ENCODE measurements around the gene POLR2I. TPM values are rescaled to one million over a fixed set of nuclear protein-coding genes. Genes with fewer than 3 reads are reported as not detected.

Gene POLR2I
- total and polyA plus RNA-seq, 2 of the 13 experiments (the other 11 are each of a cell fraction or from before 2014, with no cell fraction given): 40.5 to 104 TPM

- DNase-seq (ENCODE audit: low spot score) (no peak), FAIRE-seq (no peak), ATAC-seq (no peak)
- no peaks in the 10 kb centered on the region for H4K20me1 ChIP-seq (ENCODE audit: insufficient read depth, low read length)
- POLR2A ChIA-PET: no interaction called here
- no peak overlapping the region for H3K9ac ChIP-seq (ENCODE audit: insufficient read depth, low read depth, low read length)
- 90% methylated on average over 4 of the region's 5 CpGs for WGBS (ENCODE audit: low lambda C conversion rate)
- H3K36me3 ChIP-seq (replicated peaks in 1 of 2; ENCODE audit: control insufficient read depth in 1 of 2, insufficient read depth in 2 of 2, low read length in 2 of 2): peaks cover 12 to 28% of the 10 kb centered on the region in 2 experiments; a peak in 4 of 5 replicates
- CTCF ChIA-PET (ENCODE audit: low intra/inter-chr PET ratio, low total read pairs): no interaction called here
- BruUV-seq (replicated peaks): no TSS peak
- intact Hi-C loops (cut with micrococcal nuclease; ENCODE audit: unreplicated experiment) (no loop called here), in situ Hi-C loops (cut with HindIII; ENCODE audit: extremely low pct_ligation_motif_present, low pct_unique_long_range_greater_than_20kb) (no loop called here)
- H3K4me3 ChIP-seq (replicated peaks in 1 of 3; ENCODE audit: insufficient read depth in 1 of 3, low read depth in 2 of 3, low read length in 3 of 3): no peak overlapping the region
- H3K27me3 ChIP-seq (ENCODE audit: control insufficient read depth in 1 of 2, insufficient read depth in 2 of 2, low read length in 2 of 2): no peaks in the 10 kb centered on the region
- no peaks in the 10 kb centered on the region for H3K4me1 ChIP-seq (ENCODE audit: insufficient read depth, low read length)
- no peaks in the 10 kb centered on the region for H3K9me3 ChIP-seq (ENCODE audit: low read length)
- no peak overlapping the region for H3K27ac ChIP-seq (ENCODE audit: extremely low read length, insufficient read depth, low read length)
- H3K4me2 ChIP-seq (ENCODE audit: low read depth, low read length): no peak overlapping the region
- H3K79me2 ChIP-seq (ENCODE audit: insufficient read depth, low read length): no peaks in the 10 kb centered on the region
- H2AFZ ChIP-seq (ENCODE audit: low read length): no peak overlapping the region
- TF ChIP-seq ETV5 (CRISPR knock-in tag; IDR thresholded peaks at IDR 0.05; ENCODE audit: borderline replicate concordance) (no peak), ZNF512 (CRISPR knock-in tag; IDR thresholded peaks at IDR 0.05) (no peak), RNF219 (CRISPR knock-in tag; IDR thresholded peaks at IDR 0.05) (no peak), ZNF263 (CRISPR knock-in tag; IDR thresholded peaks at IDR 0.05) (no peak), HOMEZ (CRISPR knock-in tag; IDR thresholded peaks at IDR 0.05; ENCODE audit: low read depth) (no peak), PPARG (CRISPR knock-in tag; conservative IDR thresholded peaks at IDR 0.05) (no peak), GZF1 (CRISPR knock-in tag; IDR thresholded peaks at IDR 0.05) (no peak), PRDM15 (CRISPR knock-in tag; IDR thresholded peaks at IDR 0.05) (no peak)
These were observed 7.7 kb downstream of the POLR2I start for GRCh38 chr19:36106991-36107390.
